Measurements from ENCODE around the gene CKAP4.
A peak's percentile ranks its signal among the peaks of the same experiment; 100 is the strongest.

The CKAP4 gene

DNA sequence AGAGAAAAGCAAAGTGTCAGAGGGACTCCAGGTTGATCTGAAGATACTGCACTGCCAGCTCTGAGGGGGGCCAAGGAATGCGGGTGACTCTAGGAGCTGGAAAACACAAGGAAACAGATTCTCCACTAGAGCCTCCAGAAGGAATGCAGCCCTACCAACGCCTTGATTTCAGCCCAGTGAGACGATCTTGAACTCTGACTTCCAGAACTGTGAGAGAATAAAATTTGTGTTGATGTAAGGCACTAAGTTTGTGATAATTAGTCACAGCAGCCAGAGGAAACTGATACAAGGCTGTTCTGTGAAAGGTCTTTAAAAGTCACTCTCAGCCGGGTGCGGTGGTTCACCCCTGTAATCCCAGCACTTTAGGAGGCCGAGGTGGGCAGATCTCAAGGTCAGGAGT, 34.2 kb downstream of the CKAP4 start:
- ChIA-PET POLR2A (no interaction called here), CTCF (no interaction called here)
- TF ChIP-seq HDGF (IDR thresholded peaks at IDR 0.05; ENCODE audit: borderline replicate concordance) = no peak
- TF ChIP-seq SUZ12 (IDR thresholded peaks at IDR 0.05) = no peak
- TF ChIP-seq ZNF384 (IDR thresholded peaks at IDR 0.05) = no peak
- no peak for TF ChIP-seq TARDBP (IDR thresholded peaks at IDR 0.05)
- TF ChIP-seq L3MBTL2 (conservative IDR thresholded peaks at IDR 0.05) = no peak
- no peak for TF ChIP-seq FOXA1 (IDR thresholded peaks at IDR 0.05)
- no peak for TF ChIP-seq BHLHE40 (IDR thresholded peaks at IDR 0.05; ENCODE audit: borderline replicate concordance)
- no peak for TF ChIP-seq CTBP1 (IDR thresholded peaks at IDR 0.05; ENCODE audit: borderline replicate concordance)
- TF ChIP-seq LEF1 (IDR thresholded peaks at IDR 0.05; ENCODE audit: borderline replicate concordance) = no peak
- no peak for TF ChIP-seq ARNT (IDR thresholded peaks at IDR 0.05)
- no peak for TF ChIP-seq NFRKB (IDR thresholded peaks at IDR 0.05)
- TF ChIP-seq, protein P1, sequence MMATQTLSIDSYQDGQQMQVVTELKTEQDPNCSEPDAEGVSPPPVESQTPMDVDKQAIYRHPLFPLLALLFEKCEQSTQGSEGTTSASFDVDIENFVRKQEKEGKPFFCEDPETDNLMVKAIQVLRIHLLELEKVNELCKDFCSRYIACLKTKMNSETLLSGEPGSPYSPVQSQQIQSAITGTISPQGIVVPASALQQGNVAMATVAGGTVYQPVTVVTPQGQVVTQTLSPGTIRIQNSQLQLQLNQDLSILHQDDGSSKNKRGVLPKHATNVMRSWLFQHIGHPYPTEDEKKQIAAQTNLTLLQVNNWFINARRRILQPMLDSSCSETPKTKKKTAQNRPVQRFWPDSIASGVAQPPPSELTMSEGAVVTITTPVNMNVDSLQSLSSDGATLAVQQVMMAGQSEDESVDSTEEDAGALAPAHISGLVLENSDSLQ (IDR thresholded peaks at IDR 0.05) = no peak
- DNase-seq (ENCODE audit: extremely low spot score) = no peak

DNA sequence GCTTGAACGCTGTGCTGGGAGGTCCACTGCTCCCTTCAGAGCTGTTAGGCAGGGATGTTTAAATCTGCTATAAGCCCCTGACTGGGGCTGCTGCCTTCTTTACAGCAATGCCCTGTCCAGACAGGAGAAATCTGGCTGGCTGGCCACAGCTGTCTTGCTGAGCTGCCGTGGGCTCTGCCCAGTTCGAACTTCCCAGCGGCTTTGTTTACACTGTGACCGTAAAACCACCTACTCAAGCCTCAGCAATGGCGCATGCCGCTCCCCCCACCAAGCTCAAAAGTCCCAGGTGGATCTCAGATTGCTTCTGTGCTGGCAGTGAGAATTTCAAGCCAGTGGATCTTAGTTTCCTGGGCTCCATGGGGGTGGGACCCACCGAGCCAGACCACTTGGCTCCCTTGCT, 35.8 kb downstream of the CKAP4 start:
- ChIA-PET POLR2A (no interaction called here), CTCF (no interaction called here)
- TF ChIP-seq ELF4 (IDR thresholded peaks at IDR 0.05) (no peak), BHLHE40 (IDR thresholded peaks at IDR 0.05; ENCODE audit: borderline replicate concordance) (no peak), HDGF (IDR thresholded peaks at IDR 0.05; ENCODE audit: borderline replicate concordance) (no peak), SUZ12 (IDR thresholded peaks at IDR 0.05) (no peak), FOXM1 (IDR thresholded peaks at IDR 0.05; ENCODE audit: borderline replicate concordance) (no peak), NFRKB (IDR thresholded peaks at IDR 0.05) (no peak), ZNF384 (IDR thresholded peaks at IDR 0.05) (no peak), TARDBP (IDR thresholded peaks at IDR 0.05) (no peak), LEF1 (IDR thresholded peaks at IDR 0.05; ENCODE audit: borderline replicate concordance) (no peak), L3MBTL2 (conservative IDR thresholded peaks at IDR 0.05) (no peak), FOXK2 (IDR thresholded peaks at IDR 0.05) (no peak), SP1 (IDR thresholded peaks at IDR 0.05) (no peak), CTBP1 (IDR thresholded peaks at IDR 0.05; ENCODE audit: borderline replicate concordance) (no peak), ARNT (IDR thresholded peaks at IDR 0.05) (no peak), FOXA1 (IDR thresholded peaks at IDR 0.05) (no peak)
- TF ChIP-seq, protein P1 (IDR thresholded peaks at IDR 0.05) = no peak
- DNase-seq (ENCODE audit: extremely low spot score) = no peak

DNA sequence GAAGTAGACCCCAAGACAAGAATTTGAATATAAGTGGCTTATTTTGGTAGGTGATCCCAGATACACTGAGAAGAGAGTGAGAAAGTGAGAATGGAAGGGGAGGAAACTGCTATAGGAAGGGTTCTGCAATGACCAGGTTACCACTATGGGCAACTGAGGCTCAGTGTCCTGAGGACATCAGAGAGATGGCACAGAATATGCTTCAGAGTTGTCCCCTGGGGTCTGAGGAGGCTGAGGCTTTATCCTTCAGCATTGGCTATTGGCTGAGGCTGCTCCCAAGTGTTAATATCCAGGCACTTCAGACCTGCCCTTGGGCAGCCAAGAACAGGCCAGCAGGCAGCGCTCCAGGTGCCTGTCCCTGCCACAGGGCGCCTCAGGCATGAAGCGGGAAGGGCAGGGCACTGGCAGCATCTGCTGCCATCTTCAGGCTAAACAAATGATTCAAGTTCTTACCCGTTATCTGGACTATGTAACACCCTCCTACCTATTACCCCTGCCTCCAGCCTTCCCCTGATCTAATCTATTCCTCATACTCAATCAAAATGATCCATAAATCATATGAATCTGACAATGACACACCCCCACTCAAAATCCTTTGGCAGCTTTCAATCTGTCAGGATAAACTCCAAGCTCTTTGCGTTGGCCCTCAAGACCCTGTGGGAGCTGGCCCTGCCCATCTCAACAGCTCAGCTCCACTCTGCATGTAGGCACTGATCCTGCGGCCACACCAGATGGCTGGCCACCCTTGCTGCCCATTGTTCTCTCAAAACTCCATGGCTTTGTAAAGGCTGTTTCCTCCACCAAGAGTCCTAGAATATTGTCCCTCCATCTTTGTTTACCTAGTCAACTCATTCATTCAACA, 42.4 kb downstream of the CKAP4 start:
- TF ChIP-seq SUZ12 (IDR thresholded peaks at IDR 0.05) = no peak
- TF ChIP-seq, protein P1 (IDR thresholded peaks at IDR 0.05) = peak; percentile 46
- no peak for DNase-seq (ENCODE audit: extremely low spot score)
- CTCF ChIA-PET = interaction anchor here (0.6 kb wide), 1 partner anchor 25 kb away, joined by 3 read pairs; no protein-coding TSS in a partner anchor
- POLR2A ChIA-PET = no interaction called here

DNA sequence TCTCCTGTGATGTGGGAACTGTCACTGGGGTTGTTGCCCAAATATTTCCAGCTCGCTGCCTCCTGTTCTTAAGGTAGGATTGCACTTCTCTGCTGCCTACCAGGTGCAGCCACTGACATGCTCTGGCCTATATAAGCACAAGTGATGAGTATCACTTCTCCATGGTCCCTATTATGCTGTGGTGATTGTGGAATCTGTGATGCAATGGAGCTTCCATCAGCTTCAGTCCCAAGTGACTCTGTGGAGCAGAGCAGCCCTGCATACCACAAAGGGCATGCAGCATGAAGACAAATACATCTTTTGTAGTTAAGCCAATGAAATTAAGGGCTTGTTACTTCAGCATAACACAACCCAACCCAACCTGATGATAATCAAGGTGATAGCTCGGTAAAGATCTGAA, 43.5 kb downstream of the CKAP4 start:
- no peak for DNase-seq (ENCODE audit: extremely low spot score)
- no peak for TF ChIP-seq SUZ12 (IDR thresholded peaks at IDR 0.05)
- TF ChIP-seq L3MBTL2 (conservative IDR thresholded peaks at IDR 0.05) = no peak
- no peak for TF ChIP-seq FOXM1 (IDR thresholded peaks at IDR 0.05; ENCODE audit: borderline replicate concordance)
- no peak for TF ChIP-seq ELF4 (IDR thresholded peaks at IDR 0.05)
- TF ChIP-seq FOXK2 (IDR thresholded peaks at IDR 0.05) = no peak
- TF ChIP-seq NFRKB (IDR thresholded peaks at IDR 0.05) = no peak
- TF ChIP-seq HDGF (IDR thresholded peaks at IDR 0.05; ENCODE audit: borderline replicate concordance) = no peak
- TF ChIP-seq FOXA1 (IDR thresholded peaks at IDR 0.05) = no peak
- TF ChIP-seq LEF1 (IDR thresholded peaks at IDR 0.05; ENCODE audit: borderline replicate concordance) = no peak
- no peak for TF ChIP-seq BHLHE40 (IDR thresholded peaks at IDR 0.05; ENCODE audit: borderline replicate concordance)
- no peak for TF ChIP-seq CTBP1 (IDR thresholded peaks at IDR 0.05; ENCODE audit: borderline replicate concordance)
- TF ChIP-seq ARNT (IDR thresholded peaks at IDR 0.05) = no peak
- ChIA-PET POLR2A (no interaction called here), CTCF (no interaction called here)

DNA sequence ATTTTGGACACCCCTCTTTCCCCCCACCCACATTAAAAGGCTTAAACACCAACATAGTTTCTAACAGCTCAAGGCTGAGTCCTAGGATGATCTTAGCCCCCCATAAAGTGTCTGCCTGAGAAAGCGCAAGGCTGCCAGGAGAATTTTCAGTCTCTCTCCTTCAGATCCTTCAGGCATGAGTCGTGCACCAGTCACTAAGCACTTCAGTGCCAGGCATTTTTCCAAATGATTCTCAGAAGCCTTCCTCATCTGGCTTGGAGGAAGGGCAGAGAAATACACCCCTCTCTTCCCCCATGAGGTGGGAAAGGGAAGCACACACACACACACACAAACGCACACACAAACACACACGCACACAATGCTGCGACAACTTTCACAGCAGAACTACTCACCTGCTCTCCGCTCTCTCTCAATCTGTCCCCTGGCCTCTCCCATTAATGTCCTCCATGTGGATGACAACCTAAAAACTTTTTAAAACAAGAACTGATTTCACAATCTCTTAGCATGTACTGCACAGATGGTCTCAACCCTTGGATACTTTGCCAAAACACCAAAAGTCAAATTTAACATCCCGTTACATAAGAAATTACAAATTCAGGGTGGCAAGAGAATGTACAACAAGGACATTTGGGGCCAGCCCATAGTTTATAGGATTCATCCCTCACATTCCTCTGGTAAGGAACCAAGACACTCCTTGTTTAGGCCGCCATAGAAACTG, 49.8 kb downstream of the CKAP4 start:
- no peak for DNase-seq (ENCODE audit: extremely low spot score)
- no peak for TF ChIP-seq FOXM1 (IDR thresholded peaks at IDR 0.05; ENCODE audit: borderline replicate concordance)
- TF ChIP-seq SUZ12 (IDR thresholded peaks at IDR 0.05) = no peak
- TF ChIP-seq FOXA1 (IDR thresholded peaks at IDR 0.05) = no peak
- TF ChIP-seq NFRKB (IDR thresholded peaks at IDR 0.05) = no peak
- no peak for TF ChIP-seq ELF4 (IDR thresholded peaks at IDR 0.05)
- no peak for TF ChIP-seq FOXK2 (IDR thresholded peaks at IDR 0.05)
- TF ChIP-seq BHLHE40 (IDR thresholded peaks at IDR 0.05; ENCODE audit: borderline replicate concordance) = no peak
- TF ChIP-seq TARDBP (IDR thresholded peaks at IDR 0.05) = no peak
- TF ChIP-seq, protein P1 (IDR thresholded peaks at IDR 0.05) = no peak
- no peak for TF ChIP-seq CTBP1 (IDR thresholded peaks at IDR 0.05; ENCODE audit: borderline replicate concordance)
- no peak for TF ChIP-seq SP1 (IDR thresholded peaks at IDR 0.05)
- no peak for TF ChIP-seq ZNF384 (IDR thresholded peaks at IDR 0.05)
- no peak for TF ChIP-seq LEF1 (IDR thresholded peaks at IDR 0.05; ENCODE audit: borderline replicate concordance)
- TF ChIP-seq HDGF (IDR thresholded peaks at IDR 0.05; ENCODE audit: borderline replicate concordance) = no peak
- TF ChIP-seq ARNT (IDR thresholded peaks at IDR 0.05) = no peak
- TF ChIP-seq L3MBTL2 (conservative IDR thresholded peaks at IDR 0.05) = no peak
- POLR2A ChIA-PET = no interaction called here
- CTCF ChIA-PET = no interaction called here

Measured in HEK293T (cell line).